GM12878 (cell line): ENCODE data around the gene SELENOV. TPM values are rescaled to one million over a fixed set of nuclear protein-coding genes. Genes with fewer than 3 reads are reported as not detected.
A peak's percentile ranks its signal among the peaks of the same experiment; 100 is the strongest.

Experiments used
- ATAC-seq: fragments of 200-7000 bp; cut with Tn5 transposase; 3 replicates; pipeline ENCODE4 v1.9.1; 2020; ENCODE audit warnings: mild to moderate bottlenecking, moderate library complexity
- BruUV-seq: library from RNA; stranded (reverse); fragments of 400-500 nt; replicated peaks from 2 replicates; lab custom pipeline; 2021; lab: Mats Ljungman, UMichigan
- CTCF ChIA-PET: fragments of 300-600 bp; sonication (Branson Sonifier 250); formaldehyde crosslinking; extraction: SDS; loops from one replicate; lab custom pipeline; 2021; ENCODE audit warnings: inconsistent platforms; lab: Yijun Ruan, JAX
- POLR2A ChIA-PET: fragments of 350-600 bp; formaldehyde crosslinking; extraction: SDS; loops from one replicate; lab custom pipeline; 2021; ENCODE audit warnings: inconsistent platforms; lab: Charles Lee
- RAD21 ChIA-PET: fragments of 300-600 bp; sonication (Branson Sonifier 250); formaldehyde crosslinking; loops from one replicate; lab custom pipeline; 2023; ENCODE audit warnings: antibody characterized with exemption; ENCODE audit not compliant: unreplicated experiment; lab: Charles Lee
- SMC1A ChIA-PET: fragments of 300-600 bp; sonication (Branson Sonifier 250); formaldehyde crosslinking; loops from one replicate; lab custom pipeline; 2023; ENCODE audit not compliant: unreplicated experiment, uncharacterized antibody; lab: Charles Lee
- DNase-seq: peaks from one replicate; pipeline ENCODE4 v3.0.0-alpha.2; 2011; ENCODE audit warnings: low read depth, low spot score
- FAIRE-seq: peaks from 3 replicates; lab custom pipeline; 2011; peaks lifted over from hg19 to GRCh38; lab: Jason Lieb, UNC
- H2AFZ ChIP-seq: 2 replicates; pipeline ENCODE4 v1.6.0; 2011; ENCODE audit warnings: low read depth, low read length, control low read depth; ENCODE audit not compliant: control insufficient read depth
- H3K27ac ChIP-seq: 2 replicates; pipeline ENCODE4 v1.5.1; 2011; ENCODE audit warnings: control low read depth; ENCODE audit not compliant: control insufficient read depth, insufficient read depth
- H3K27me3 ChIP-seq, 2 experiments: replicated peaks in 1 of 2; 2 replicates each; pipeline versions ENCODE4 v1.6.0 to v1.6.1; 2011; ENCODE audit warnings: low read length in 1 of 2; ENCODE audit not compliant: control insufficient read depth in 2 of 2, insufficient read depth in 2 of 2
- H3K36me3 ChIP-seq, 2 experiments: 2 replicates each; pipeline ENCODE4 v1.5.1; 2011; ENCODE audit warnings: low read length in 1 of 2; ENCODE audit not compliant: control insufficient read depth in 2 of 2, insufficient read depth in 2 of 2
- H3K4me1 ChIP-seq: 2 replicates; pipeline ENCODE4 v1.6.1; 2011; ENCODE audit warnings: mild to moderate bottlenecking, low read length, moderate library complexity, mixed read lengths; ENCODE audit not compliant: control insufficient read depth, insufficient read depth
- H3K4me2 ChIP-seq: 2 replicates; pipeline ENCODE4 v1.6.0; 2011; ENCODE audit warnings: control low read depth; ENCODE audit not compliant: control insufficient read depth, insufficient read depth
- H3K4me3 ChIP-seq: fragments of 200-600 bp; sonication (generic); 2 replicates; pipeline ENCODE4 v1.5.1; 2016
- H3K79me2 ChIP-seq: 2 replicates; pipeline ENCODE4 v1.6.0; 2011; ENCODE audit warnings: low read length; ENCODE audit not compliant: control insufficient read depth, insufficient read depth
- H3K9ac ChIP-seq: 2 replicates; pipeline ENCODE4 v1.8.0; 2011; ENCODE audit warnings: low read length, control low read depth, mixed read lengths; ENCODE audit not compliant: control insufficient read depth, insufficient read depth
- H3K9me3 ChIP-seq: replicated peaks from 3 replicates; pipeline ENCODE4 v1.5.1; 2011; ENCODE audit warnings: mild to moderate bottlenecking, low read length; ENCODE audit not compliant: control insufficient read depth, insufficient read depth
- H4K20me1 ChIP-seq: 2 replicates; pipeline ENCODE4 v1.6.0; 2011; ENCODE audit not compliant: control insufficient read depth, insufficient read depth
- GATAD2B ChIP-seq: fragments of 450-650 bp; conservative IDR thresholded peaks from 2 replicates; pipeline ENCODE4 v1.6.1; 2017; ENCODE audit warnings: low read depth, mild to moderate bottlenecking, moderate library complexity
- HCFC1 ChIP-seq: fragments of 150-350 bp; IDR thresholded peaks from 2 replicates; pipeline ENCODE4 v1.6.1; 2014; ENCODE audit warnings: low read length
- MEF2B ChIP-seq: fragments of 450-650 bp; IDR thresholded peaks from 2 replicates; pipeline ENCODE4 v1.6.1; 2018; ENCODE audit warnings: mild to moderate bottlenecking, moderate library complexity; ENCODE audit not compliant: partially characterized antibody, poor library complexity, severe bottlenecking
- NFYB ChIP-seq: IDR thresholded peaks from 2 replicates; pipeline ENCODE4 v1.6.1; 2011; ENCODE audit warnings: low read depth, mild to moderate bottlenecking, low read length, improper control_type of control experiment, moderate library complexity; ENCODE audit not compliant: insufficient read depth
- RCOR1 ChIP-seq: conservative IDR thresholded peaks from 2 replicates; pipeline ENCODE4 v1.6.1; 2012; ENCODE audit warnings: low read depth, low read length, improper control_type of control experiment
- ZNF217 ChIP-seq: fragments of 450-650 bp; IDR thresholded peaks from 2 replicates; pipeline ENCODE4 v1.6.1; 2017; ENCODE audit warnings: antibody characterized with exemption, mild to moderate bottlenecking
- WGBS: methylation state at CpG from one replicate; pipeline ENCODE4 v1.1.6; 2016; ENCODE audit warnings: low lambda C conversion rate; ENCODE audit not compliant: insufficient replicate concordance, insufficient coverage; ENCODE audit errors: missing lambda C conversion rate; 5-methylcytosine and 5-hydroxymethylcytosine counted together
- in situ Hi-C: fragments of 300-500 bp; cut with MboI; formaldehyde crosslinking; loops from 9 replicates; pipeline ENCODE4 v1.14.3; 2018; ENCODE audit warnings: mixed read lengths
- intact Hi-C: fragments of 100-400 bp; cut with micrococcal nuclease; formaldehyde crosslinking; loops from one replicate; pipeline ENCODE4 v1.14.2; 2022; ENCODE audit not compliant: unreplicated experiment
- polyA plus RNA-seq, 11 experiments: library from polyadenylated mRNA; depleted of rRNA in 4 of 11; unstranded in 6 of 11; stranded (reverse) in 5 of 11; fragments of >200 nt; fragmentation: Nextera tagmentation in 4 of 11; fragmentation: Illumina TruSeq in 1 of 11; extraction: Ambion mirVana in 4 of 11; extraction: Trizol in 1 of 11; gene quantifications; 1 replicate in 1 of 11; 2 replicates in 10 of 11; pipeline versions ENCODE4 v1.2.1 to v1.2.3, GENCODE V29; 2011 to 2016; ENCODE audit warnings: inconsistent platforms in 2 of 11, missing spikeins in 2 of 11, low read depth in 1 of 11
- total RNA-seq, 4 experiments: library from RNA; depleted of rRNA in 3 of 4; stranded (reverse); fragments of >200 nt in 3 of 4; fragmentation: Illumina TruSeq in 1 of 4; extraction: Trizol in 1 of 4; gene quantifications; 2 replicates each; pipeline versions ENCODE4 v1.2.1 to v1.2.3, GENCODE V29; 2013 to 2021

The SELENOV gene
- total and polyA plus RNA-seq, 10 of the 15 experiments (the other 5 are each of a cell fraction or from before 2014, with no cell fraction given) = not detected

DNA sequence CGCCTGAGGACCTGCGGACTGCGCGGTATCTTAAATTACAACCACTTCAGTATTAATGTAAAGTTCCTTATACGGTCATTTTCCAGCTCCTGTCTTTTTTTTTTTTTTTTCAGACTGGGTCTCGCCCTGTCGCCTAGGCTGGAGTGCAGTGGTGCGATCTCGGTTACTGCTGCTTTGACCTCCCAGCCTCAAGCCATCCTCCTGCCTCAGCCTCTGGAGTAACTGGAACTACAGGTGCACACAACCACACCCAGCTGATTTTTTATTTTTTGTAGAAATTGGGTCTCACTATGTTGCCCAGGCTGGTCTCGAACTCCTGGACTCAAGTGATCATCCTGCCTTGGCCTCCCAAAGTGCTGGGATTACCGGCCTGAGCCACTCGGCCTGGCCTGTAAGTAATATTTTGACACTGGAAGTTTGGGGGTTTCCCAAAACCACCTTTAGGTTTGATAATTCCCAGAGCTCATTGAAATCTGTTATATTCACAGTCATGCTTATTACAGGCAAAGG is 18.1 kb downstream of the SELENOV start:
- Histone ChIP-seq H2AFZ (peak overlapping the region; percentile 97), H3K9me3 (no peaks in the 10 kb centered on the region), H3K4me1 (peaks cover 1% of the 10 kb centered on the region; the same call in 1 of the 2 replicates), H3K4me2 (peak overlapping the region; percentile 38; the same call in 1 of the 2 replicates), H3K27ac (no peak overlapping the region), H3K4me3 (no peak overlapping the region), H3K9ac (no peak overlapping the region), H3K79me2 (peaks cover 13% of the 10 kb centered on the region), H3K27me3 (no peaks in the 10 kb centered on the region), H3K36me3 (no peaks in the 10 kb centered on the region), H4K20me1 (no peaks in the 10 kb centered on the region)
- 0 out of 2 replicates have a peak, but pooled peaks have one; percentile 2 for TF ChIP-seq HCFC1
- TF ChIP-seq GATAD2B = no peak
- intact Hi-C loops = loop anchor here (2.0 to 10.0 kb wide), 4 partner anchors 92 to 408 kb away; partner anchors contain the start of genes PAK4, PLEKHG2 and SAMD4B
- POLR2A ChIA-PET = interaction anchor here (0.6 kb wide), 1 partner anchor 52 kb away, joined by 3 read pairs; the partner anchor contains the start of gene TIMM50
- SMC1A ChIA-PET = interaction anchor here (0.6 to 3.4 kb wide), 16 partner anchors 10 to 556 kb away, joined by 3 to 26 read pairs (median 4); partner anchors contain the start of genes DLL3, GMFG and RPS16
- FAIRE-seq = no peak
- CTCF ChIA-PET = interaction anchor here (0.6 to 5.0 kb wide), 22 partner anchors 9 to 633 kb away, joined by 3 to 63 read pairs (median 6); partner anchors contain the start of genes DLL3, MED29, NFKBIB and PAF1
- in situ Hi-C loops = loop anchor here (5.0 kb wide), 3 partner anchors 56 to 411 kb away; no protein-coding TSS in a partner anchor
- no TSS peak for BruUV-seq
- RAD21 ChIA-PET = interaction anchor here (0.9 to 2.3 kb wide), 11 partner anchors 30 to 413 kb away, joined by 3 to 14 read pairs (median 4); partner anchors contain the start of genes DLL3, MED29, PAF1 and PLEKHG2
- 19% methylated on average over 10 of the region's 12 CpGs for WGBS
- no peak for DNase-seq
- ATAC-seq = peak; percentile 18

- Histone ChIP-seq H3K27ac (no peak overlapping the region), H4K20me1 (no peaks in the 10 kb centered on the region), H3K4me1 (peaks cover 9% of the 10 kb centered on the region; the same call in 1 of the 2 replicates), H3K9me3 (no peaks in the 10 kb centered on the region), H3K79me2 (peaks cover 17% of the 10 kb centered on the region), H2AFZ (no peak overlapping the region), H3K4me2 (no peak overlapping the region), H3K9ac (no peak overlapping the region), H3K4me3 (no peak overlapping the region), H3K27me3 (no peaks in the 10 kb centered on the region), H3K36me3 (no peaks in the 10 kb centered on the region)
- POLR2A ChIA-PET = interaction anchor here (0.9 kb wide), 1 partner anchor 93 kb away, joined by 3 read pairs; no protein-coding TSS in a partner anchor
- CTCF ChIA-PET = interaction anchor here (0.9 to 5.0 kb wide), 19 partner anchors 9 to 310 kb away, joined by 3 to 63 read pairs (median 5); partner anchors contain the start of genes DLL3, GMFG, MED29 and PAF1
- in situ Hi-C loops = loop anchor here (5.0 kb wide), 3 partner anchors 56 to 411 kb away; no protein-coding TSS in a partner anchor
- 36% methylated on average over 3 of the region's 3 CpGs for WGBS
- RAD21 ChIA-PET = interaction anchor here (0.8 to 2.3 kb wide), 7 partner anchors 58 to 142 kb away, joined by 3 to 9 read pairs (median 4); partner anchors contain the start of genes MED29 and PAF1
- no peak for FAIRE-seq
- SMC1A ChIA-PET = interaction anchor here (0.6 to 3.4 kb wide), 12 partner anchors 9 to 308 kb away, joined by 3 to 26 read pairs (median 3); partner anchors contain the start of genes DLL3 and RPS16
- no peak for ATAC-seq
- no peak for TF ChIP-seq RCOR1
- TF ChIP-seq MEF2B = no peak
- no peak for TF ChIP-seq NFYB
- TF ChIP-seq ZNF217 = no peak
- DNase-seq = no peak
- no TSS peak for BruUV-seq
- intact Hi-C loops = loop anchor here (2.0 to 10.0 kb wide), 4 partner anchors 93 to 409 kb away; partner anchors contain the start of genes PAK4, PLEKHG2 and SAMD4B
Observed at GRCh38 chr19:39533791-39534190, 18.9 kb downstream of the SELENOV start.
